Fibroblast of peridontal ligament (primary cell): ENCODE measurements around the gene MAD1L1.

ENCODE experiments used
- DNase-seq: peaks from one replicate; pipeline ENCODE4 v3.0.0-alpha.2; 2010; ENCODE audit errors: extremely low read depth

MAD1L1 gene

DNA sequence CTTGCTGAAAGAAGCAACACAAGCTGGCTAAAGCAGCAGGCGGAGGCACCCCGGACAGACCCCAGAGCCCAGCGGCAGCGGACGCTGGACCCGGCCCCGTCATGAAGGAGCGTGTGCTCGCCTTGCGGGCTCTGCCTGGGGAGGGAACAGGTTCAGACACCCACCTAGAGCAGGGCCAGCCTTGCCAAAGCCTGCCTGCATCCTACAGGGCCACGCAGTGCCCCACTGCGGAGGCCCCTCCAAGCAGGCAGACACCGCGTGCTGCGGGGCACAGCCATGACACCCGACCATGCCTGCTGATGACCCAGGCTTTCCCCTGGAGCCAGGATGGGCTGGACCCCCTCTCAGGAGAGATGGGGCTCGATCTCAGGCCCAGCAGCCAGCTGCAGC lies 91.7 kb downstream of the MAD1L1 start:
- no peak for DNase-seq

- no peak for DNase-seq
Observed at GRCh38 chr7:2140216-2141020, 92.3 kb downstream of the MAD1L1 start.

- no peak for DNase-seq
Observed at GRCh38 chr7:2139004-2139699, 93.6 kb downstream of the MAD1L1 start.

GRCh38 chr7:2138146-2138765 lies 94.5 kb downstream of the MAD1L1 start:
- no peak for DNase-seq

DNA sequence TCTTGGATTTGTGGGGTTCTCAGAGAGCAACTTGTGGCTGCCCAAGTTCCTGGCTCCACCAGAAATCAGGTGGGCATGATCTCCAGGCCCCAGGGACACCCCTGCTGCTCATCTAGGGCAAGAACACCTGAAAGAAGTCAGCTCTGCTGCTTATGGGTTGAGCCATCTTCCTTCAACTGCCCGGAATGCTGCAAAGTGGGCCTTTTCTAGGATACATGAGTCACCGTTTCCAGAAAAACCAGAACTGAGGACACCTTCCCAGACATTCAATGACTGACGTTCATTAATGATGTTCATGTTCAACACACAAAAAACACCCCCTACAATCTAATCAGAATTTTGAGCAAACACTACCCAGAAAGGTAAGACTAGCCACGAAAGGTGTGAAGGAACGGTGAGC lies 98.0 kb downstream of the MAD1L1 start:
- DNase-seq = no peak

DNA sequence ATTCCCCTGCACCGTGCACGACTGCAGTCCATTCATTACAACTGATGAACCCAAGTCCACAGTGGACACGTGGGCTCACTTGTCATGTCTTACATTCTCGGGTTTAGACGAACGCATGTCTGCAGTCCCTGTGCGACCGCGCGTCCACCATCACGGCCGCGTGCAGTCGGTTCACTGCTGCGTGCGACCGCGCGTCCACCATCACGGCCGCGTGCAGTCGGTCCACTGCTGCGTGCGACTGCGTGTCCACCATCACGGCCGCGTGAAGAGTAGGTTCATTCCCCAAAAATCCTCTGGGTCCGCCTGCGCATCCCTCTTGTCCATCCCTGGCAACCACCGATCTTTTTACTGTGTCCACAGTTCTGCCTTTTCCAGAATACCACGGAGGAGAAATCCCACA lies 100.5 kb downstream of the MAD1L1 start:
- no peak for DNase-seq

DNA sequence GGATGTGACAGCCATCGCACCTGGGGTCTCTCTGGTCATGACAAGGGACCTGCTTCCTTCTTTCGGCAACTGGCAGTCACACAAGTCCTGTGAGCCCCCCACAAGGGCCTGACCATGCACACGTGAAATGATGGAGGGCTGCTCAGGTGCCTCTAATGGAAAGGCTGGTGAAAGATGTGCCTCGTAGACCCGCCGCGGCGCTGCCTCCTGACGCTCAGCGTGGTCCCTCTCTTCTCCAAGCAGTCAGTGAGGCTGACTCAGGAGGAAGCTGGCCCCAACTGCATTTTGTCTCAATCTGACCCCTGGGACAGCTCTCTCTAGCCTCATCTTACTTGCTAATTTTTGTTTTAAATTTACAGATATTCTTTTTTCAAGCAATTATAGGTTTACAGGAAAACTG lies 100.9 kb downstream of the MAD1L1 start:
- DNase-seq = no peak

- no peak for DNase-seq
Observed at GRCh38 chr7:2131341-2131740, 101.4 kb downstream of the MAD1L1 start.

DNA sequence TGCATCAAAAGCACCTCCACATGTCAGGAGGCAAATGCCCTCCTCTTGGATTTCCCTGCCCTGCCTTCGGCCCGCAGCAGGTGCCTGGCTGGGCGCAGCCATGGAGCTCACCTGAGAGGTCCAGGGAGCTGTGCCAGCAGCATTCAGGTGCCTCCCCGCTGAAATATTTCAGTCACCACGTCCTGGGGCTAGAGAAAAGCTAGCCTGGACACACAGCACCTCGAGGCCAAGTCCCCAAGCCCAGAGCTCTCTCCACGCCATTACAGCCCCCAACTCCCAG lies 102.7 kb downstream of the MAD1L1 start:
- DNase-seq = no peak

- DNase-seq = no peak
Observed at GRCh38 chr7:2129323-2130095, 103.2 kb downstream of the MAD1L1 start.

DNA sequence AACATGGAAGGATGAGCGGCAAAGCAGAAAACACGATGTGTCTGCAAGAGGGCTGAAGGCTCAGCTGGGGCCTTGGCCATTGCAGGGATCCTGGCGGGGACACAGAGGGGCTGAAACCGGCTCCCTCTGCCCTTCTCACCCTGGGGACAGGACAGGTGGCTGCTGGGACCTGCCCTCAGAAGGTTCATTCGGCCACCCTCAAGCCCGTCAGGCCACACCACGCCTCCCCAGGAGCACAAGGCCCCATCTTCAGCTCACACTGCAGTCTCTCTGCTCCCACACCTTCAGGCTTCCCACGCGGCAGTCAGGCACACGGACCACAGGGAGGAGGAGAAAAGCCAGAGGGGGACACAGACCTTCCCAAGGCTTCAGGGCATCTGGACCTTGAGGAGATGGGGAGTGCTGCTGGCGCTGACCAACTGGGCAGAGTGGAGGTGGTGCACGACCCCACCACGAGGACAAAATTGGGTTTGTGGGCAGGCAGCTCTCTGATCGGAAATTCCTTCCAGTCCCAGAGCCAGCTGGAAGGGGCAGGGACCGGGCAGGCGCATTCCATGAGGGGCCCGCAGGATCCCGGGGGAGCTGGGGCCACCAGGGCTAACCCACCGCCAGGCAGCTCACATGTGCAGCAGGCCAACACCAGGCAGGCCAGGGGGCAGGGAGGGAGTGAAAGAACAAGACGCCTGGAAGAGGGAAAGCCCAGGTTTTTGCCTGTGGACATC lies 104.0 kb downstream of the MAD1L1 start:
- DNase-seq = no peak

- DNase-seq = no peak
Observed at GRCh38 chr7:2126621-2127020, 106.1 kb downstream of the MAD1L1 start.

DNA sequence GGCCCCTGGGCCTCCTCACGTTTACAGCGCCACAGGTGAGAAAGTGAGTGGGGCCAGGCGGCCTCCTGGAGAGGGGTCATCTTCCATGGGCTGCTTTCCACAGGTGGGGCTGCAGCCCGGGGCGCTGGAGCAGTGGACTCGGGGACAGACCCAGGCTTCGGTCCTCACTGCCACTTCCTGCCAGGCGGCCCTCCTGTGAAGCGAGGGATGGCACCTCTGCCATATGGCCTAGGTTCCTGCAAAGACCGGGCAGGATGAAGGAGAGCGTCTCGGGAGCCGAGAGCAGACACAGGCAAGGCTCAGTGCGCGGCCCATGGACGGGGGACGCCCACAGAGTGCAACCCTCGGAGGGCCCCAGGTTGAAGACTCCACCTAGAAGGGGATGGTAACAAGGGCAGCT lies 106.8 kb downstream of the MAD1L1 start:
- no peak for DNase-seq

- DNase-seq = no peak
Observed at GRCh38 chr7:2124604-2125345, 108.0 kb downstream of the MAD1L1 start.

- DNase-seq = no peak
Observed at GRCh38 chr7:2123916-2124315, 108.8 kb downstream of the MAD1L1 start.

GRCh38 chr7:2123360-2123759 lies 109.4 kb downstream of the MAD1L1 start:
- no peak for DNase-seq

GRCh38 chr7:2122651-2123050 lies 110.1 kb downstream of the MAD1L1 start:
- no peak for DNase-seq

GRCh38 chr7:2120841-2121830 lies 111.6 kb downstream of the MAD1L1 start:
- DNase-seq = no peak

DNA sequence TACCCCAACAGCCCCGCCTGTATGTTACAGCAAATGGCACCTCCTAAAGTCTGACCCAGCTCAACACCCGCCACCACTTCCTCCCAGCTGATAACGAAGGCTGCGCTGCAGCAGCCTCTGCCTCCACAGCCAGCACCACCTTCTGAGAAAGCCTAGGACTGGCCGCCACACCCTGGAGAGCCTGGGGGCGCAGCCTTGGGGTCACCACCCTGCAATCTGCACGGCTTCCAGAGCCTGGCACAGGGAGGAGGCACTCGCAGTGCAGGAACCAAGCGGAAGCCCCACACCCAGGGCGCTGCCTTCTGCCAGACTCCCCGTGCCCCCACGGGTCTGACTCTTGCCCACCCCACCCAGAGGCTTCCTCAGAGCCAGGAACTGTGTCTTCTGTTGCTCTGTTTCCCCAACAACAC lies 112.5 kb downstream of the MAD1L1 start:
- no peak for DNase-seq
